ENCODE results near the gene SCAPER. TPM values are rescaled to one million over a fixed set of nuclear protein-coding genes. Genes with fewer than 3 reads are reported as not detected.
A peak's percentile ranks its signal among the peaks of the same experiment; 100 is the strongest.

Gene SCAPER
- total RNA-seq, 1 experiment from 2014 or later = 7.4 TPM

DNA sequence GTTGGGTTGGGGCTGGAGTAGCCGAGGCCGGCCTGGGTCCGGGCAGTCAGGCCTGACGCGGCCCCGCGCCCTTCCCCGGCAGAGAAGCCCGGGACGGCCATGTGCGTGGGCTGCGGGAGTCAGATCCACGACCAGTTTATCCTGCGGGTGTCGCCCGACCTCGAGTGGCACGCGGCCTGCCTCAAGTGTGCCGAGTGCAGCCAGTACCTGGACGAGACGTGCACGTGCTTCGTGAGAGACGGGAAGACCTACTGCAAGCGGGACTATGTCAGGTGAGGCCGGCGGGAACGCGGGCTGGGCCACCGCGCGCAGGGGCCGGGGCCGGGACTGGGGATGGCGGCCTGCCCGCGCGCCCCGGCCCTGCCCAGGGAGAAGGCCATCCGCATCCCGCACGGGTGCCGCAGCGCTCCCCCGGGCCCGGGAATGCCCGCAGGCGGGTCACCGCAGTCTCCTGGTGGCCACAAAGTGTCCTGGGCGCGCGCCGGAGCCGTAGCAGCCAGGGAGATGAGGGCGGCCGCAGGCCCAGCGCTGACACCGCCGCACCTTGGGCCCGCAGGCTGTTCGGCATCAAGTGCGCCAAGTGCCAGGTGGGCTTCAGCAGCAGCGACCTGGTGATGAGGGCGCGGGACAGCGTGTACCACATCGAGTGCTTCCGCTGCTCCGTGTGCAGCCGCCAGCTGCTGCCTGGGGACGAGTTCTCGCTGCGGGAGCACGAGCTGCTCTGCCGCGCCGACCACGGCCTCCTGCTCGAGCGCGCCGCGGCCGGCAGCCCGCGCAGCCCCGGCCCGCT, 567.2 kb downstream of the SCAPER start:
- H2AFZ ChIP-seq (ENCODE audit: low read length) = no peak overlapping the region

More for the DNA sequence above, 567.2 kb downstream of the SCAPER start:
- H2BK120ac ChIP-seq (ENCODE audit: low read depth, low read length, poor library complexity, severe bottlenecking) = no peak overlapping the region
- H3K4me1 ChIP-seq (ENCODE audit: insufficient read depth, low read length) = peaks cover 3% of the 10 kb centered on the region; the same call in 1 of the 2 replicates
- H4K5ac ChIP-seq (ENCODE audit: insufficient read length, low read depth, low read length) = no peak overlapping the region
- no peak overlapping the region for H4K8ac ChIP-seq (replicated peaks; ENCODE audit: insufficient read length, low read depth, low read length)
- H3K18ac ChIP-seq (ENCODE audit: insufficient read length, low read depth, low read length) = peak overlapping the region; percentile 63
- TF ChIP-seq, protein P1, sequence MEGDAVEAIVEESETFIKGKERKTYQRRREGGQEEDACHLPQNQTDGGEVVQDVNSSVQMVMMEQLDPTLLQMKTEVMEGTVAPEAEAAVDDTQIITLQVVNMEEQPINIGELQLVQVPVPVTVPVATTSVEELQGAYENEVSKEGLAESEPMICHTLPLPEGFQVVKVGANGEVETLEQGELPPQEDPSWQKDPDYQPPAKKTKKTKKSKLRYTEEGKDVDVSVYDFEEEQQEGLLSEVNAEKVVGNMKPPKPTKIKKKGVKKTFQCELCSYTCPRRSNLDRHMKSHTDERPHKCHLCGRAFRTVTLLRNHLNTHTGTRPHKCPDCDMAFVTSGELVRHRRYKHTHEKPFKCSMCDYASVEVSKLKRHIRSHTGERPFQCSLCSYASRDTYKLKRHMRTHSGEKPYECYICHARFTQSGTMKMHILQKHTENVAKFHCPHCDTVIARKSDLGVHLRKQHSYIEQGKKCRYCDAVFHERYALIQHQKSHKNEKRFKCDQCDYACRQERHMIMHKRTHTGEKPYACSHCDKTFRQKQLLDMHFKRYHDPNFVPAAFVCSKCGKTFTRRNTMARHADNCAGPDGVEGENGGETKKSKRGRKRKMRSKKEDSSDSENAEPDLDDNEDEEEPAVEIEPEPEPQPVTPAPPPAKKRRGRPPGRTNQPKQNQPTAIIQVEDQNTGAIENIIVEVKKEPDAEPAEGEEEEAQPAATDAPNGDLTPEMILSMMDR (conservative IDR thresholded peaks at IDR 0.05) = no peak
- no peaks in the 10 kb centered on the region for H3K79me1 ChIP-seq (ENCODE audit: insufficient read depth, low read depth, low read length, poor library complexity, severe bottlenecking)
- Mint-ChIP-seq H3K9me3 (peaks cover 6 to 25% of the 10 kb centered on the region in 2 experiments; a peak in 4 of 5 replicates), H3K27me3 (ENCODE audit: low read depth) (peaks cover 98% of the 10 kb centered on the region), H3K36me3 (ENCODE audit: insufficient read depth in 1 of 3, low read depth in 3 of 3) (peaks cover 0 to 2% (median 0%) of the 10 kb centered on the region in 3 experiments; a peak in 1 of 7 replicates), H3K4me1 (peaks cover 30 to 54% of the 10 kb centered on the region in 2 experiments), H3K4me3 (peak overlapping the region; percentile 14 to 84; a peak in 3 of 5 replicates), H3K27ac (no peak overlapping the region)
- H3K4ac ChIP-seq (ENCODE audit: low read depth, low read length) = no peak overlapping the region
- H3K9ac ChIP-seq (ENCODE audit: extremely low read depth, insufficient read length, low read length) = no peak overlapping the region
- H2AK5ac ChIP-seq (ENCODE audit: insufficient read length, low read length) = no peak overlapping the region
- no peak overlapping the region for H3K23ac ChIP-seq (ENCODE audit: insufficient read length, low read depth, low read length)
- H2BK20ac ChIP-seq (ENCODE audit: low read depth, low read length, poor library complexity, severe bottlenecking) = no peak overlapping the region
- H3K56ac ChIP-seq (ENCODE audit: insufficient read length, low read depth, low read length) = no peak overlapping the region
- H3K9me3 ChIP-seq (ENCODE audit: control insufficient read depth, low read depth, low read length) = no peaks in the 10 kb centered on the region
- H4K91ac ChIP-seq (ENCODE audit: insufficient read length, low read depth, low read length) = no peak overlapping the region
- peaks cover 59% of the 10 kb centered on the region for H3K27me3 ChIP-seq (ENCODE audit: insufficient read depth, low read length)
- peak; percentile 66 for DNase-seq
- no CpG with 5 or more reads among the region's 89 CpGs for WGBS (ENCODE audit: extremely low coverage, insufficient read length, low lambda C conversion rate)
- H2BK5ac ChIP-seq (ENCODE audit: insufficient read length, low read length) = no peak overlapping the region
- H3K27ac ChIP-seq (ENCODE audit: insufficient read length, low read depth, low read length) = no peak overlapping the region
- H4K20me1 ChIP-seq (ENCODE audit: control insufficient read depth, insufficient read depth, insufficient read length) = no peaks in the 10 kb centered on the region
- no peak overlapping the region for H3T11ph ChIP-seq (ENCODE audit: low read length)
- H3K4me2 ChIP-seq (ENCODE audit: insufficient read depth, insufficient read length, low read length) = peak overlapping the region; percentile 28
- H2BK12ac ChIP-seq (ENCODE audit: insufficient read length, low read depth, low read length) = no peak overlapping the region
- no peaks in the 10 kb centered on the region for H3K79me2 ChIP-seq (ENCODE audit: insufficient read depth, low read length)
- H3K14ac ChIP-seq (ENCODE audit: insufficient read depth, low read length) = no peak overlapping the region
- no peak overlapping the region for H2BK15ac ChIP-seq (ENCODE audit: low read depth, low read length)
- H3K23me2 ChIP-seq (ENCODE audit: insufficient read length, low read depth, low read length, poor library complexity, severe bottlenecking) = peaks cover 14% of the 10 kb centered on the region

Measured in H9 (cell line).